Gastroesophageal sphincter (tissue), 4 donors: ENCODE results near the gene ODAD2. TPM values are rescaled to one million over a fixed set of nuclear protein-coding genes. Genes with fewer than 3 reads are reported as not detected.

ENCODE experiments used
- ATAC-seq: fragments of 150-250 bp; one replicate; pipeline ENCODE4 v1.9.1; 2016; ENCODE audit warnings: mild to moderate bottlenecking, moderate library complexity
- H3K27ac ChIP-seq, 4 donors: fragments of 200-600 bp; sonication (generic) in 3 of 4; 1 replicate in 3 of 4; 2 replicates in 1 of 4; pipeline ENCODE4 v1.5.1; 2016 to 2019
- H3K27me3 ChIP-seq: fragments of 200-600 bp; sonication (generic); one replicate; pipeline ENCODE4 v1.5.1; 2019
- H3K36me3 ChIP-seq, 2 donors: fragments of 200-600 bp; sonication (generic); one replicate each; pipeline ENCODE4 v1.5.1; 2019; ENCODE audit warnings: control low read depth in 1 of 2
- H3K4me1 ChIP-seq, 3 donors: fragments of 200-600 bp; sonication (generic); 1 replicate in 2 of 3; 2 replicates in 1 of 3; pipeline ENCODE4 v1.5.1; 2016 to 2019; ENCODE audit warnings: control low read depth in 2 of 3
- H3K4me3 ChIP-seq, 2 donors: fragments of 200-600 bp; sonication (generic); one replicate each; pipeline ENCODE4 v1.5.1; 2019; ENCODE audit warnings: mild to moderate bottlenecking in 1 of 2, moderate library complexity in 1 of 2
- H3K9me3 ChIP-seq, 3 donors: fragments of 200-600 bp; sonication (generic); one replicate each; pipeline ENCODE4 v1.5.1; 2017 to 2019; ENCODE audit warnings: control low read depth in 2 of 3
- CTCF ChIP-seq, 4 experiments: fragments of 200-600 bp in 2 of 4; fragments of 450-650 bp in 2 of 4; sonication (generic) in 1 of 4; IDR thresholded peaks; one replicate each; pipeline ENCODE4 v1.5.1; 2017 to 2019; ENCODE audit warnings: antibody characterized with exemption in 4 of 4, mild to moderate bottlenecking in 2 of 4, moderate library complexity in 2 of 4
- EP300 ChIP-seq: sonication (generic); formaldehyde crosslinking; IDR thresholded peaks from one replicate; pipeline ENCODE4 v1.6.1; 2017; ENCODE audit warnings: antibody characterized with exemption, mild to moderate bottlenecking
- POLR2A ChIP-seq, 2 donors: fragments of 450-650 bp; IDR thresholded peaks; one replicate each; pipeline ENCODE4 v1.6.1; 2017; ENCODE audit warnings: antibody characterized with exemption in 2 of 2, mild to moderate bottlenecking in 2 of 2, moderate library complexity in 1 of 2
- POLR2AphosphoS5 ChIP-seq: sonication (generic); formaldehyde crosslinking; IDR thresholded peaks from one replicate; pipeline ENCODE4 v1.6.1; 2017; ENCODE audit warnings: antibody characterized with exemption
- WGBS, 2 donors: methylation state at CpG; one replicate each; pipeline ENCODE4 v1.1.5; 2018; ENCODE audit warnings: low coverage in 1 of 2; 5-methylcytosine and 5-hydroxymethylcytosine counted together
- total RNA-seq, 4 donors: library from RNA; depleted of rRNA; stranded (reverse); fragments of >200 nt; gene quantifications; one replicate each; pipeline ENCODE4 v1.1.0, GENCODE V29; 2016

The ODAD2 gene
- total RNA-seq, 4 donors from 2014 or later: 0.93 to 1.8 (median 1.6) TPM

- TF ChIP-seq POLR2A (IDR thresholded peaks at IDR 0.05): no peak
- TF ChIP-seq CTCF (IDR thresholded peaks at IDR 0.05): no peak
- no peak for TF ChIP-seq EP300
- TF ChIP-seq POLR2AphosphoS5: no peak
- H3K4me1 ChIP-seq: peaks cover 0 to 8% (median 6%) of the 10 kb centered on the region in 3 donors
- ATAC-seq: no peak
- no peak overlapping the region for H3K27ac ChIP-seq
- no peaks in the 10 kb centered on the region for H3K27me3 ChIP-seq
- 4 to 11% methylated on average over 4 of the region's 4 CpGs for WGBS, 2 donors
- no peak overlapping the region for H3K4me3 ChIP-seq
- no peaks in the 10 kb centered on the region for H3K36me3 ChIP-seq
- H3K9me3 ChIP-seq: no peaks in the 10 kb centered on the region
Observed at GRCh38 chr10:27838361-27838760, 160.5 kb downstream of the ODAD2 start.

- H3K9me3 ChIP-seq: no peaks in the 10 kb centered on the region
- no peaks in the 10 kb centered on the region for H3K36me3 ChIP-seq
- H3K27me3 ChIP-seq: no peaks in the 10 kb centered on the region
- peaks cover 0 to 8% (median 6%) of the 10 kb centered on the region in 3 donors for H3K4me1 ChIP-seq
- TF ChIP-seq POLR2AphosphoS5 (no peak), EP300 (no peak), CTCF (IDR thresholded peaks at IDR 0.05) (no peak), POLR2A (IDR thresholded peaks at IDR 0.05) (no peak)
- no peak overlapping the region for H3K27ac ChIP-seq
- no peak for ATAC-seq
- H3K4me3 ChIP-seq: no peak overlapping the region
- WGBS, 2 donors: 55 to 63% methylated on average over 3 of the region's 3 CpGs
Observed at GRCh38 chr10:27834476-27834875, 164.4 kb downstream of the ODAD2 start.

GRCh38 chr10:27833792-27834191 lies 165.1 kb downstream of the ODAD2 start:
- Histone ChIP-seq H3K4me1 (peaks cover 0 to 8% (median 6%) of the 10 kb centered on the region in 3 donors), H3K36me3 (no peaks in the 10 kb centered on the region), H3K9me3 (no peaks in the 10 kb centered on the region), H3K4me3 (no peak overlapping the region), H3K27me3 (no peaks in the 10 kb centered on the region), H3K27ac (no peak overlapping the region)
- 93 to 100% methylated on average over 1 to 6 of the region's 6 CpGs for whole genome bisulfite sequencing, 2 donors
- TF ChIP-seq POLR2AphosphoS5 (no peak), CTCF (IDR thresholded peaks at IDR 0.05) (no peak), EP300 (no peak), POLR2A (IDR thresholded peaks at IDR 0.05) (no peak)
- ATAC-seq: no peak

GRCh38 chr10:27832826-27833225 lies 166.1 kb downstream of the ODAD2 start:
- H3K27me3 ChIP-seq: no peaks in the 10 kb centered on the region
- H3K9me3 ChIP-seq: no peaks in the 10 kb centered on the region
- peaks cover 0 to 3% (median 0%) of the 10 kb centered on the region in 3 donors for H3K4me1 ChIP-seq
- WGBS, 2 donors: 53 to 56% methylated on average over 3 of the region's 3 CpGs
- ATAC-seq: no peak
- TF ChIP-seq EP300 (no peak), POLR2AphosphoS5 (no peak), CTCF (IDR thresholded peaks at IDR 0.05) (no peak), POLR2A (IDR thresholded peaks at IDR 0.05) (no peak)
- H3K27ac ChIP-seq: no peak overlapping the region
- no peaks in the 10 kb centered on the region for H3K36me3 ChIP-seq
- no peak overlapping the region for H3K4me3 ChIP-seq

GRCh38 chr10:27826369-27826768 lies 172.5 kb downstream of the ODAD2 start:
- no peaks in the 10 kb centered on the region for H3K4me1 ChIP-seq
- no peak for TF ChIP-seq EP300
- no peak for TF ChIP-seq CTCF (IDR thresholded peaks at IDR 0.05)
- TF ChIP-seq POLR2AphosphoS5: no peak
- TF ChIP-seq POLR2A (IDR thresholded peaks at IDR 0.05): no peak
- ATAC-seq: no peak
- no peak overlapping the region for H3K27ac ChIP-seq
- WGBS, 2 donors: 85 to 88% methylated on average over 7 to 9 of the region's 9 CpGs
- no peak overlapping the region for H3K4me3 ChIP-seq
- H3K27me3 ChIP-seq: no peaks in the 10 kb centered on the region
- H3K9me3 ChIP-seq: peaks cover 0 to 9% (median 0%) of the 10 kb centered on the region in 3 donors
- no peaks in the 10 kb centered on the region for H3K36me3 ChIP-seq
